HG03159 (cell line): ENCODE measurements around the gene CARTPT.

Source experiments
- ATAC-seq: cut with Tn5 transposase; IDR thresholded peaks from one replicate; pipeline ENCODE4 v1.9.1; 2021; ENCODE audit warnings: mild to moderate bottlenecking, moderate library complexity; ENCODE audit not compliant: unreplicated experiment

CARTPT gene

GRCh38 chr5:71719063-71719964 is at the start of gene CARTPT:
Gene CARTPT, plus strand, starts transcription at chr5:71719275. Its CDS starts 19 bp downstream, at chr5:71719294.
- no peak for ATAC-seq

GRCh38 chr5:71677977-71678376 is 41.1 kb upstream of the CARTPT start:
- ATAC-seq, result no peak

- no peak for ATAC-seq
These were observed 39.4 kb upstream of the CARTPT start for GRCh38 chr5:71679714-71680113.

DNA sequence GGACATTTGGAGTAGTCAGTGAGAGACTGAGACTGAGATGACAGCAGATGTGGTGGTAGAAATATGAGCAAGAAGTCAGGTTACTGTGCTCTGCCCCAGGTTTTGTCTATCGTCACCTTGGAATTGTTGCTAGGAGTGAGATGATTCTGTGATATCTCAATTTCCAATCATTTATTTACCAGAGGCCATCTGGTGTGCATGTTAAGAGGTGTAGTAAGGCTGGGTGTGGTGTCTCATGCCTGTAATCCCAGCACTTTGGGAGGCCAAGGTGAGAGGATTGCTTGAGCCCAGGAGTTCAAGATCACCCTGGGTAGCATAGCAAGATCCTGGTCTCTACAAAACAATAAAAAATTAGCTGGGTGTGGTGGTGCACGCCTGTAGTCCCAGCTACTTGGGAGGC is 38.6 kb upstream of the CARTPT start:
- no peak for ATAC-seq

DNA sequence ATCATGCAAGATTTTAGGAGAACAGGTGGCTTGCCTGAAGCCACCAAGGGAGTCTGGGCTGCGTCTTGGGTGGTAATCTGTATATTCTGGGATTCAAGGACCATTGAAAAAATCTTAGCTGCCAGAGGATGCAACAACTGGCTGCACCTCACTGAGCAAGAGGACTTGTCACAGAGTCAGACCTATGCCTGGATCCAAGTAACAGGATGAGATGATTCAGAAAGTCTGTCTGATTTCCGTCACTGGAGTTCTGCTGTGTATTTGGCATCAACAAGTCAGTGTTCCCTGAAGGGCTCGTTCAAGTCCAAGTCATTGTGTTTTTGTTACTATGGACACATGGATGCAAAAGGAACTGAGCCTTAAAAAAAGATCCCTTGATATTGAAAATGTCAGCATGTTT is 37.8 kb upstream of the CARTPT start:
- ATAC-seq, result no peak

DNA sequence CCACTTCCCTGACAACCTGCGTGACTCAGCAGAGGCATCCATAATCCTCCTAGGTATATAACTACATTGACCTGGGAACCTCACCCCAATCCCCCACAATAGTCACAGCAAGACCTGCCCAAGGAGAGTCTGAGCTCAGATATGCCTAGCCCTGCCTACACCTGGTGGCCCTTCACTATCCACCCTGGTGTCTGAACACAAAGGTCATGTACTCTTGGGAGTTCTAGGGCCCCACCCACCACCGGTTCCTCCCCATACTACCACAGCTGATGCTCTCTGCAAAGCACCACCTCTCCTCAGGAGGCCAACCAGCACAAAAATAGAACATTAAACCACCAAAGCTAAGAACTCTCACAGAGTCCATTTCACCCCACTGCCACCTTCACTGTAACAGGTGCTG is 34.8 kb upstream of the CARTPT start:
- ATAC-seq, result no peak

DNA sequence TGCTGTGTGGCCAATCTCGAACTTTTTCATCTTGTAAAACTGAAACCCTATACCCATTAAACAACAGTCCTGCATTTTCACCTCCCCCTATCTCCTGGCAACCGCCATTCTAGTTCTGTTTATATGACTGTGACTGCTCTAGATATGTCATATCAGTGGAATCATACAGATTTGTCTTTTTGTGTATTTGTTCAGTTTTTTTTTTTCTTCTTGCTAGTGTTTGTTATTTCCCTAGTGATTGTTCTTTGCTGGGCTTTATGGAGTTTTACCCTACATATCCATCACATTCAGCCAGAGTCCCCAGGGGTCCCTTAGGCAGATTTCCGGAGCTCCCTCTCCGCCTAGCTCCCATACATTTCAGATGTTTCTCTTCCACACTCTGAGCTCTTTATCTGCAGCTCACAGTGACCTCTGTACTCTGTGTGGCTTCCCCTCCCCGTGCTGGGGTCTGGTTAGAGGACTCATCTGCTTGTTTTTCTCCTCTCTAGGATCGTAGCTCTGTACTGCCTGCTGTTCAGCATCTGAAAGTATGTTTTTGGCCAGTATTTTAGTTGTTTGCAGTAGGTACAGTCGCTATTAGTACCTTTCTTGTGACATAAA is 25.1 kb upstream of the CARTPT start:
- ATAC-seq, result no peak

GRCh38 chr5:71695071-71695470 is 24.0 kb upstream of the CARTPT start:
- ATAC-seq, result no peak

DNA sequence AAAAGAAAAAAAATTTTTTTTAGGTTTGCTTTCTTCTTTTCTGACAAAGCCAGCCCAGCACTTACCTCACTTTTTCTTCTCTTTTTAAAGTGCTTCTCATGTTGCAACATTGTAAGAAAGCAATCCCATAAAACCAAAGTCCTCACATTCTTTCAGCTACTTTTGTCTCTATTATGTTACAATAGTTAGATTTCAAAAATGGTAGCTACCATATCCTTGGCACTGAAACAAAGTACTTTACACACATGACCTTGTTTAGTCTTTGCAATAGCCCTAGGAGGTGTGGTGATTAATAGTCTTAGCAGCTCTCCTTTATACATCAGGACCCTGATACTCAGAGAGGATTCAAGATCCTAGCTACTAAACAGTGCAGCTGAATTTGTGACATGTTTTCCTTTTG is 23.5 kb upstream of the CARTPT start:
- no peak for ATAC-seq

DNA sequence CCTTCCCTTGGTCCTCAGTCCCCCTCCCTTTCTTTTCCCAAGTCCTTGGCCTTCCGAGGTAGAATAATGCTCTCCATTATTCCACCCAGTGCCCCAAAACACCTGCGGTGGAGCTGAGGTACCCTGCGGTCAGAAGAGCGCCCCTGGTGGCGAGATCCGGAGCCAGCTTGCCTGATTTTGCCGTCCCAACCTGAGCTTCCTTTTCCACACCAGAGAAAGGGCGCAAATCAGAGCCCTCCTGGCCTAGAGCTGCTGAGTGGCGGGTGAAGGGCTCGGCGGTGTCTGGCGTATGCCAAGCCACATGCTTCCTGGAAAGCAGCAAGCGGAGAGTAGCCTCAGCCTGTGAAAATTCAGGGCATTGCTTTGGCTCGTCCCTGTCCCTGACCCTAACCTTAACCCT is 21.1 kb upstream of the CARTPT start:
- no peak for ATAC-seq

- no peak for ATAC-seq
These were observed 19.8 kb upstream of the CARTPT start for GRCh38 chr5:71699233-71699632.

GRCh38 chr5:71699751-71700150 is 19.3 kb upstream of the CARTPT start:
- ATAC-seq, result no peak

- ATAC-seq, result no peak
These were observed 18.3 kb upstream of the CARTPT start for GRCh38 chr5:71700803-71701202.

DNA sequence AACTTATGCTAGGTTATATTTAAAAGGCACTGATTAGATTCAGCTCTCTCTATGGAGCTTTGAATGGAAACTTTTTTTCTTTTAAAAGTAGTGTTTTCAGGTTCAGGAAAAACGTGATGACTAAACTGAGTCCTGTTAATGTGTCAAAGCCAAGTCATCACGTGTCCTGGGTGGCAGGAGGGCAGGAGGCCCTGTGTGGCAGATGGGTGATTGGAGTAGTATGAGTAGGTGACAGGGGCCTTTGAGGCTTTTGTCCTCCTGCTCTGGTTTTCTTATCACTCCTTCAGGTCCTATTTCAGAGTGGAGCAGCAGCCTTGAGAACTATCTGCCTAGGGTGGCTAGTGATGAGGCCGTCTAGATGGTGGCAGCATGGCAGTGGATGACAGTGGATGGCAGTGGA is 17.7 kb upstream of the CARTPT start:
- no peak for ATAC-seq

DNA sequence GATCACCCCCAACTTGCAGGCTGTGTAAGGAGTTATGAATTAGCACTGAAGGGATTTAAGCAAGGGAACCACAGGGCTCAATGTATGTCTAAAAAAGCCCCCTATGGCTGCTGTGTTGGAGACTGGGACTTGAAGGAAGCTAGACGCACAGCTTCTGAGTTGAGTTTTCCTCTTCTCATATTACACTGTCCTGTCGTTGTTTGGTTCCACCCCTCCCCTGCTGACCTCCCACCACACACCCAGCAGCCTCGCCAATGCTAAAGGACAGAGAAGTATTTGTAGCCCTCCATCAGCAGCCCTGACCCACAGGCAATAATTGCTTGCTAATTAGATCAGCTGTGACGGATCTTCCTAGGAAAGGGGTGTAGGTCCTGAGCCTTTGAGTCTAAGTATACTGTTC is 15.1 kb upstream of the CARTPT start:
- ATAC-seq, result no peak

GRCh38 chr5:71705421-71705820 is 13.7 kb upstream of the CARTPT start:
- no peak for ATAC-seq

DNA sequence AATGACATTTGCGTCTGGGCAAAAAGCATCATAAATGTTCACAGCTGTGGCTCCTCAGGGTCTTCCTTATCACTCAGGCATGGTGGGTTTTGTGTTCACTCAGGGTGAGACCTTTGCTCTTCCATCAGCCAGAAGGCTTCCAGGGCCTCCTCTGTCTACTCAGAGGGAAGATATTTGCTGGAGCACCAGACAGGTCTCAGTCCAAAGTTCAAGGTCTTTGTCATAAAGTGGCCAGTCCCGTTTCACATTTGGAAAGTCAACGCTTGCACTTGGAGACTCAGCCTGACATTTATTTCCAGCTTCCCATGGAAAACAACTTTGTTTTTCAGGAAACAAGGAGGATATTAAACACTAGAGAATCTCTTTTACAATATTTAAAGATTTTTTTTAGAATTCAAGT is 12.2 kb upstream of the CARTPT start:
- ATAC-seq, result no peak

- ATAC-seq, result no peak
These were observed 7.5 kb upstream of the CARTPT start for GRCh38 chr5:71711610-71712009.

DNA sequence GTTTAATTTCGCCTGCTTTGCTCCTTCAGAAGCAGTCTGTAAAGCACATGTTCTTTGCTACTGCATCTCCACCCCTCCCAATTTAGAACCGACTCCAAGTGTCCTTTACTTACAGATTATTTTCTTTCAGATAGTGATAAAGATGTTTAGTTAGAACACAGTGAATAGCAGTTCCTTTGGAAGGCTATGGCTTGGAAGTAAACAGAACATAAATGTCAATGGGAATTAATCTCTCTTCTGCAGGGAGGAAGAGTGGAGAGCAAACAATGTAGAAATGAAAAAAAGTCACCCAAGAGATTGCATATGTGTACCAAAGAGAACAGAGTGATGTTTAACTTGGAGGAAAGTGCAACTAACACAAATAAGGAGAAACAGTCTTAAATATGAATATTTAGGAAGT is 4.2 kb upstream of the CARTPT start:
- no peak for ATAC-seq

DNA sequence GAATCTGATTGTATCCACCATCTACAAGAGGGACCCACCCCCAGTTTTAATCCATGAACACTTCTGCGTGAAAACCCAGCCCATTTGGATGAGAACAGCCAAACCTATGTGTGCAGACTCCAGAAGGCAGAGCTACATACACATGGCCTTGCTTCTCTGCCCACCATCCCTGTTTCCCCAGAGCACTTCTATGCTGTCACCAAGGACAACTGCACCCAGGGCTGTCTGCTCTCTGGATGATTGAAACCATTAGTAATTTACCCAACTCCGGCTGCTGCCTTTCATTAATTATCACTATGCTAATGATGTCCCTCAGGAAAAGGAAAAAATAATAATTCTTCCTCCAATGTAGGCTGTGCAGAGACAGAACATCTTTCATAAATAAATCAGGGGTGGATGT is 8.9 kb downstream of the CARTPT start:
- ATAC-seq, result no peak

DNA sequence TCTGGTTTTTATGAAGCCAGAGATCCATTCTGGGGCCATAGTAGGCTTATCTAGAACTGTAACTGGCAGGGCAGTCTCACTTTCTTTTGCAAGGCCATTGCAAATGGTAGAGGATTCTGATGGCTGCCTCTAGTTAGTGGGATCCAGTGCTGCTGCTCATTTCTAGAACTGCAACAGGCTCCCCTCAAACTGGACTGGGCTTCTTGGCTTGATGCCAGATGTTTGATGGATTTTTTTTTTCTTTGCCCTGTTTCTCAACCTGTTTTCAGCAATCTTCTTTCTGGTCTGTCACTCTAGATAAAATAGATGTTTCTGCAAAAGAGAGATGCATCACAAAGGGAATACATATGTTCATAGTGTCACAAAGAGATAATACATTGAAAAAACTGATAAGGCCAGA is 11.9 kb downstream of the CARTPT start:
- no peak for ATAC-seq

DNA sequence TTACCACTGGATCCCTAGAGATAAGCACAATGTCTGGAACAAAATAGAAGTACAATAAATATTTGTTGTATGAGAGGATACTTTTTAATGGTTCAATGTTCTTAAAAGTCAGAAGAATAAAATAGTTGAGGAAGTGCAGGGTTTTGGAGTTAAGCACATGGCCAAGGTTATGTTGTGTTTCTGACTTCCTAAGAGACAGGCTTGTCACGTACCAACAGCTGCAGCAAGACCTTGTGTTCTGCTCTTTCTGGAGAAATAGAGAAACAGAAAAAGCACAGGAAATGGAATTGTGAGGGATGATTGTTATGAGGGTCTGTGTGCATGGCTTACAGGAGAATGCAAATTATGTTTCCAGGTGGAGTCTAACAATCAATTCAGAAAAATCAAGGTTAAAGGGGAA is 12.9 kb downstream of the CARTPT start:
- ATAC-seq, result no peak

DNA sequence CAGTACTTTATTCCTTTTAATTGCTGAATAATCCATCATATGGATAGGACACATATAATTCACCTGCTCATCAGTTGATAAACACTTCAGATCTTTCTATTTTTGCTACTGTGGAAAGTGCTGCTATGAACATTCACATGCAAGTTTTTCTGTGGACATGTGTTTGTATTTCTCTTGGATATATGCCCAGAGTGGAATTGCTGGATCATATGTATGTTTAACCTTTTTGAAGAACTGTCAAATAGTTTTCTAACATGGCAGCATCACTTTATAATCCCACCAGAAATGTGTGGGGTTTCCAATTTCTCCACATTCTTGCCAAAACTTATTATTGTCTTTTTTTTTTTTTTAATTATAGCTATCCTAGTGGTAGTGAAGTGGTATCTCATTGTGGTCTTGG is 15.1 kb downstream of the CARTPT start:
- ATAC-seq, result no peak
